Peyer's patch (tissue), 4 donors: ENCODE measurements around the gene QPCTL. TPM values are rescaled to one million over a fixed set of nuclear protein-coding genes. Genes with fewer than 3 reads are reported as not detected.

ENCODE experiments used
- DNase-seq, 3 donors: peaks; one replicate each; pipeline ENCODE4 v3.0.0-alpha.2; 2017 to 2019
- H3K27ac ChIP-seq, 4 donors: fragments of 200-600 bp; sonication (generic); one replicate each; pipeline ENCODE4 v1.5.1; 2016 to 2019
- H3K27me3 ChIP-seq, 2 donors: fragments of 200-600 bp; sonication (generic); one replicate each; pipeline ENCODE4 v1.5.1; 2019
- H3K36me3 ChIP-seq, 3 donors: fragments of 200-600 bp; sonication (generic); one replicate each; pipeline ENCODE4 v1.5.1; 2016 to 2019
- H3K4me1 ChIP-seq, 4 donors: fragments of 200-600 bp; sonication (generic); one replicate each; pipeline ENCODE4 v1.5.1; 2016 to 2019
- H3K4me3 ChIP-seq, 4 donors: fragments of 200-600 bp; sonication (generic); 1 replicate in 3 of 4; 2 replicates in 1 of 4; pipeline ENCODE4 v1.5.1; 2016 to 2019; ENCODE audit warnings: mild to moderate bottlenecking in 1 of 4
- H3K9me3 ChIP-seq, 4 donors: fragments of 200-600 bp; sonication (generic); one replicate each; pipeline ENCODE4 v1.5.1; 2016 to 2019; ENCODE audit warnings: mild to moderate bottlenecking in 1 of 4
- POLR2A ChIP-seq, 2 donors: fragments of 450-650 bp; IDR thresholded peaks; one replicate each; pipeline ENCODE4 v1.5.1; 2017; ENCODE audit warnings: antibody characterized with exemption in 2 of 2, mild to moderate bottlenecking in 2 of 2, moderate library complexity in 2 of 2
- total RNA-seq, 4 donors: library from RNA; depleted of rRNA; stranded (reverse); fragments of >200 nt; gene quantifications; one replicate each; pipeline ENCODE4 v1.1.0, GENCODE V29; 2016
- TF ChIP-seq, protein P1 (sequence below), 6 experiments: fragments of 450-650 bp in 4 of 6; fragments of 200-600 bp in 2 of 6; sonication (generic) in 1 of 6; IDR thresholded peaks; one replicate each; pipeline ENCODE4 v1.5.1; 2017 to 2019; ENCODE audit warnings: antibody characterized with exemption in 6 of 6, mild to moderate bottlenecking in 3 of 6, moderate library complexity in 1 of 6

QPCTL gene
- total RNA-seq, 4 donors from 2014 or later, result 6.1 to 11.6 (median 7.4) TPM

- no peak for DNase-seq
- H3K27me3 ChIP-seq, result no peaks in the 10 kb centered on the region
- TF ChIP-seq, protein P1, sequence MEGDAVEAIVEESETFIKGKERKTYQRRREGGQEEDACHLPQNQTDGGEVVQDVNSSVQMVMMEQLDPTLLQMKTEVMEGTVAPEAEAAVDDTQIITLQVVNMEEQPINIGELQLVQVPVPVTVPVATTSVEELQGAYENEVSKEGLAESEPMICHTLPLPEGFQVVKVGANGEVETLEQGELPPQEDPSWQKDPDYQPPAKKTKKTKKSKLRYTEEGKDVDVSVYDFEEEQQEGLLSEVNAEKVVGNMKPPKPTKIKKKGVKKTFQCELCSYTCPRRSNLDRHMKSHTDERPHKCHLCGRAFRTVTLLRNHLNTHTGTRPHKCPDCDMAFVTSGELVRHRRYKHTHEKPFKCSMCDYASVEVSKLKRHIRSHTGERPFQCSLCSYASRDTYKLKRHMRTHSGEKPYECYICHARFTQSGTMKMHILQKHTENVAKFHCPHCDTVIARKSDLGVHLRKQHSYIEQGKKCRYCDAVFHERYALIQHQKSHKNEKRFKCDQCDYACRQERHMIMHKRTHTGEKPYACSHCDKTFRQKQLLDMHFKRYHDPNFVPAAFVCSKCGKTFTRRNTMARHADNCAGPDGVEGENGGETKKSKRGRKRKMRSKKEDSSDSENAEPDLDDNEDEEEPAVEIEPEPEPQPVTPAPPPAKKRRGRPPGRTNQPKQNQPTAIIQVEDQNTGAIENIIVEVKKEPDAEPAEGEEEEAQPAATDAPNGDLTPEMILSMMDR (IDR thresholded peaks at IDR 0.05), result no peak
- no peak for TF ChIP-seq POLR2A (IDR thresholded peaks at IDR 0.05)
- H3K36me3 ChIP-seq, result peaks cover 0 to 23% (median 0%) of the 10 kb centered on the region in 3 donors
- no peaks in the 10 kb centered on the region for H3K4me1 ChIP-seq
- no peaks in the 10 kb centered on the region for H3K9me3 ChIP-seq
- no peak overlapping the region for H3K27ac ChIP-seq
- no peak overlapping the region for H3K4me3 ChIP-seq
Observed at GRCh38 chr19:45710356-45711130, 18.1 kb downstream of the QPCTL start.

GRCh38 chr19:45711851-45712698, 19.6 kb downstream of the QPCTL start:
- Histone ChIP-seq H3K4me3 (no peak overlapping the region), H3K9me3 (no peaks in the 10 kb centered on the region), H3K27me3 (no peaks in the 10 kb centered on the region), H3K36me3 (peaks cover 0 to 23% (median 0%) of the 10 kb centered on the region in 3 donors), H3K27ac (no peak overlapping the region), H3K4me1 (peaks cover 0 to 8% (median 3%) of the 10 kb centered on the region in 4 donors)
- TF ChIP-seq POLR2A (IDR thresholded peaks at IDR 0.05), result no peak
- TF ChIP-seq, protein P1 (IDR thresholded peaks at IDR 0.05), result no peak
- no peak for DNase-seq

DNA sequence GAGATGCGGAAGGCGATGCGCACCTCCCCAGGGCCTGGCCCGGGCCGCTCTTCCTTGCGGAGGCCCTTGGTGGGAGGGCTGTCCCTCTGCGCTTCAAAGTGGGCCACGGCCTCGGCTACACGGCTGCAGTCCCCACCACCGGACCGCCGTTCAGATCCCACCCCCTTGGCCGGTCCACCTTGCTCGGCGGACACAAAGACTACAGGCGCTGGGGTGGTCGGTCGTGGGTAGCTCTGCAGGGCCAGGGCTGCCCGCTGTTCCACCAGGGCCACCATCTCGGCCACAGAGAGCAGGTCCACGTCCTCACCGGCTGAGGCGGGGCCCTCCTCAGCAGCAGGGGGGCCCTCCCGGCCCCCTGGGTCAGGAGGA, 20.2 kb downstream of the QPCTL start:
- no peak for TF ChIP-seq POLR2A (IDR thresholded peaks at IDR 0.05)
- no peak for DNase-seq
- H3K36me3 ChIP-seq, result peaks cover 0 to 23% (median 0%) of the 10 kb centered on the region in 3 donors
- H3K27ac ChIP-seq, result no peak overlapping the region
- H3K4me1 ChIP-seq, result peaks cover 0 to 8% (median 3%) of the 10 kb centered on the region in 4 donors
- H3K9me3 ChIP-seq, result no peaks in the 10 kb centered on the region
- no peak overlapping the region for H3K4me3 ChIP-seq
- no peaks in the 10 kb centered on the region for H3K27me3 ChIP-seq

- DNase-seq, result no peak
- Histone ChIP-seq H3K36me3 (peaks cover 0 to 23% (median 0%) of the 10 kb centered on the region in 3 donors), H3K9me3 (no peaks in the 10 kb centered on the region), H3K27ac (no peak overlapping the region), H3K27me3 (no peaks in the 10 kb centered on the region), H3K4me3 (no peak overlapping the region), H3K4me1 (peaks cover 0 to 11% (median 3%) of the 10 kb centered on the region in 4 donors)
- TF ChIP-seq, protein P1 (IDR thresholded peaks at IDR 0.05), result no peak
- TF ChIP-seq POLR2A (IDR thresholded peaks at IDR 0.05), result no peak
Observed at GRCh38 chr19:45713141-45713540, 20.7 kb downstream of the QPCTL start.

GRCh38 chr19:45715139-45715538, 22.7 kb downstream of the QPCTL start:
- Histone ChIP-seq H3K4me1 (peaks cover 0 to 16% (median 3%) of the 10 kb centered on the region in 4 donors), H3K36me3 (peaks cover 0 to 23% (median 0%) of the 10 kb centered on the region in 3 donors), H3K9me3 (no peaks in the 10 kb centered on the region), H3K4me3 (no peak overlapping the region), H3K27me3 (no peaks in the 10 kb centered on the region), H3K27ac (no peak overlapping the region)
- no peak for TF ChIP-seq POLR2A (IDR thresholded peaks at IDR 0.05)
- TF ChIP-seq, protein P1 (IDR thresholded peaks at IDR 0.05), result no peak
- no peak for DNase-seq
